ENCODE data around the gene CDH15. TPM values are rescaled to one million over a fixed set of nuclear protein-coding genes. Genes with fewer than 3 reads are reported as not detected.

Gene CDH15
- total RNA-seq, 1 experiment from 2014 or later, result not detected

- Mint-ChIP-seq H3K4me1 (ENCODE audit: low read depth, unreplicated experiment) (no peaks in the 10 kb centered on the region), H3K9me3 (ENCODE audit: unreplicated experiment) (no peaks in the 10 kb centered on the region), H3K27me3 (ENCODE audit: insufficient read depth, unreplicated experiment) (no peaks in the 10 kb centered on the region), H3K4me3 (ENCODE audit: unreplicated experiment) (peak overlapping the region; percentile 89), H3K27ac (ENCODE audit: unreplicated experiment) (peak overlapping the region; percentile 81), H3K36me3 (ENCODE audit: insufficient read depth, unreplicated experiment) (peaks cover 16% of the 10 kb centered on the region)
- DNase-seq, result no peak
- ChIA-PET POLR2A (interaction anchor here (0.6 to 1.0 kb wide), 2 partner anchors 16 to 406 kb away, joined by 3 to 5 read pairs; partner anchors contain the start of gene APRT), CTCF (interaction anchor here (0.8 to 1.7 kb wide), 8 partner anchors 16 to 479 kb away, joined by 3 to 10 read pairs (median 3); partner anchors contain the start of gene CDH15)
- Histone ChIP-seq H3K27me3 (replicated peaks; ENCODE audit: control insufficient read depth, insufficient read depth, low read length) (no peaks in the 10 kb centered on the region), H3K9me3 (no peaks in the 10 kb centered on the region), H3K4me3 (ENCODE audit: low read depth, low read length) (peak overlapping the region; percentile 71), H3K4me1 (no peaks in the 10 kb centered on the region), H3K36me3 (ENCODE audit: control insufficient read depth, insufficient read depth, low read length) (peaks cover 1% of the 10 kb centered on the region; the same call in 1 of the 2 replicates)
- intact Hi-C loops (cut with micrococcal nuclease; ENCODE audit: unreplicated experiment), result loop anchor here (2.0 kb wide), 4 partner anchors 16 to 400 kb away; partner anchors contain the start of gene SLC22A31
- no peak for TF ChIP-seq CTCF (IDR thresholded peaks at IDR 0.05; ENCODE audit: insufficient read depth in 1 of 2, low read depth in 1 of 2, low read length in 1 of 2, severe bottlenecking in 1 of 2, unreplicated experiment in 1 of 2)
- TSS peak; percentile 81 for BruUV-seq (replicated peaks)
These were observed 45.5 kb downstream of the CDH15 start for GRCh38 chr16:89217138-89217387.

- DNase-seq, result peak; percentile 78 to 86
- Histone ChIP-seq H3K27me3 (replicated peaks; ENCODE audit: control insufficient read depth, insufficient read depth, low read length) (no peaks in the 10 kb centered on the region), H3K4me1 (no peaks in the 10 kb centered on the region), H3K9me3 (no peaks in the 10 kb centered on the region), H3K36me3 (ENCODE audit: control insufficient read depth, insufficient read depth, low read length) (peaks cover 1% of the 10 kb centered on the region; the same call in 1 of the 2 replicates), H3K4me3 (ENCODE audit: low read depth, low read length) (peak within 1 kb of the TSS; percentile 71)
- BruUV-seq (replicated peaks), result no TSS peak
- intact Hi-C loops (cut with micrococcal nuclease; ENCODE audit: unreplicated experiment), result loop anchor here (2.0 kb wide), 4 partner anchors 17 to 401 kb away; partner anchors contain the start of gene SLC22A31
- no peaks in the 10 kb centered on the region for H3K27me3 Mint-ChIP-seq (ENCODE audit: insufficient read depth, unreplicated experiment)
- H3K27ac Mint-ChIP-seq (ENCODE audit: unreplicated experiment), result peak within 1 kb of the TSS; percentile 81
- H3K9me3 Mint-ChIP-seq (ENCODE audit: unreplicated experiment), result no peaks in the 10 kb centered on the region
- H3K36me3 Mint-ChIP-seq (ENCODE audit: insufficient read depth, unreplicated experiment), result peaks cover 22% of the 10 kb centered on the region
- TF ChIP-seq CTCF (IDR thresholded peaks at IDR 0.05; ENCODE audit: insufficient read depth in 1 of 2, low read depth in 1 of 2, low read length in 1 of 2, severe bottlenecking in 1 of 2, unreplicated experiment in 1 of 2), result no peak
- H3K4me3 Mint-ChIP-seq (ENCODE audit: unreplicated experiment), result peak within 1 kb of the TSS; percentile 89
- no peaks in the 10 kb centered on the region for H3K4me1 Mint-ChIP-seq (ENCODE audit: low read depth, unreplicated experiment)
- CTCF ChIA-PET, result interaction anchor here (0.6 to 1.7 kb wide), 11 partner anchors 16 to 480 kb away, joined by 3 to 10 read pairs (median 3); partner anchors contain the start of gene CDH15
- POLR2A ChIA-PET, result interaction anchor here (0.6 to 1.0 kb wide), 4 partner anchors 16 to 454 kb away, joined by 3 to 5 read pairs (median 4); partner anchors contain the start of gene APRT
These were observed 46.0 kb downstream of the CDH15 start, which contains the start of gene ZNF778 for GRCh38 chr16:89217388-89218191. Gene ZNF778 (plus strand): TSS chr16:89217703. CDS start chr16:89221128, 3,425 bp downstream.

- H3K36me3 Mint-ChIP-seq (ENCODE audit: insufficient read depth, unreplicated experiment), result peaks cover 34% of the 10 kb centered on the region
- ChIA-PET CTCF (no interaction called here), POLR2A (no interaction called here)
- no peaks in the 10 kb centered on the region for H3K27me3 ChIP-seq (replicated peaks; ENCODE audit: control insufficient read depth, insufficient read depth, low read length)
- H3K9me3 ChIP-seq, result no peaks in the 10 kb centered on the region
- H3K27me3 Mint-ChIP-seq (ENCODE audit: insufficient read depth, unreplicated experiment), result no peaks in the 10 kb centered on the region
- H3K27ac Mint-ChIP-seq (ENCODE audit: unreplicated experiment), result no peak overlapping the region
- H3K9me3 Mint-ChIP-seq (ENCODE audit: unreplicated experiment), result no peaks in the 10 kb centered on the region
- no peaks in the 10 kb centered on the region for H3K4me1 Mint-ChIP-seq (ENCODE audit: low read depth, unreplicated experiment)
- no peak for DNase-seq
- intact Hi-C loops (cut with micrococcal nuclease; ENCODE audit: unreplicated experiment), result no loop called here
- no TSS peak for BruUV-seq (replicated peaks)
- no peak overlapping the region for H3K4me3 ChIP-seq (ENCODE audit: low read depth, low read length)
- H3K36me3 ChIP-seq (ENCODE audit: control insufficient read depth, insufficient read depth, low read length), result peaks cover 3% of the 10 kb centered on the region; the same call in 1 of the 2 replicates
- TF ChIP-seq CTCF (IDR thresholded peaks at IDR 0.05; ENCODE audit: insufficient read depth in 1 of 2, low read depth in 1 of 2, low read length in 1 of 2, severe bottlenecking in 1 of 2, unreplicated experiment in 1 of 2), result no peak
- peak overlapping the region; percentile 50 for H3K4me3 Mint-ChIP-seq (ENCODE audit: unreplicated experiment)
- H3K4me1 ChIP-seq, result no peaks in the 10 kb centered on the region
These were observed 47.8 kb downstream of the CDH15 start for GRCh38 chr16:89219365-89219764.
